H1 (cell line): Measurements from ENCODE around the gene DDX42.

Experiments
- ATF3 ChIP-seq: IDR thresholded peaks from 2 replicates; pipeline ENCODE4 v1.6.1; 2011; ENCODE audit warnings: low read depth, mild to moderate bottlenecking, low read length; ENCODE audit not compliant: insufficient read depth
- CEBPB ChIP-seq: IDR thresholded peaks from 2 replicates; pipeline ENCODE4 v1.6.1; 2012; ENCODE audit warnings: low read depth, low read length
- EZH2 ChIP-seq: fragments of 200-600 bp; sonication (generic); IDR thresholded peaks from 2 replicates; pipeline ENCODE4 v1.7.1; 2012; ENCODE audit warnings: low read depth, mild to moderate bottlenecking, moderate library complexity, low read length, inconsistent platforms; ENCODE audit not compliant: severe bottlenecking
- POLR2A ChIP-seq, 2 experiments: IDR thresholded peaks; 1 replicate in 1 of 2; 2 replicates in 1 of 2; pipeline ENCODE4 v1.6.1; 2011; ENCODE audit warnings: low read depth in 2 of 2, low read length in 2 of 2, mild to moderate bottlenecking in 2 of 2; ENCODE audit errors: control extremely low read depth in 1 of 2
- POLR2AphosphoS5 ChIP-seq: IDR thresholded peaks from 2 replicates; pipeline ENCODE4 v1.6.1; 2011; ENCODE audit warnings: low read depth, low read length
- RFX5 ChIP-seq: IDR thresholded peaks from 2 replicates; pipeline ENCODE4 v1.6.1; 2011; ENCODE audit warnings: low read depth, low read length, improper control_type of control experiment, borderline replicate concordance
- SIX5 ChIP-seq: IDR thresholded peaks from 2 replicates; pipeline ENCODE4 v1.6.1; 2011; ENCODE audit warnings: mild to moderate bottlenecking, low read depth, low read length
- SP4 ChIP-seq: IDR thresholded peaks from 2 replicates; pipeline ENCODE4 v1.6.1; 2012; ENCODE audit warnings: low read length, inconsistent platforms
- SUZ12 ChIP-seq: fragments of 200-600 bp; sonication (generic); IDR thresholded peaks from 2 replicates; pipeline ENCODE4 v1.6.1; 2012; ENCODE audit warnings: mild to moderate bottlenecking, inconsistent platforms, low read length, moderate library complexity, mixed read lengths
- TF ChIP-seq, protein P1 (sequence below), 3 experiments: IDR thresholded peaks; 1 replicate in 2 of 3; 2 replicates in 1 of 3; pipeline versions ENCODE4 v1.5.1 to v1.6.1; 2011; ENCODE audit warnings: low read length in 3 of 3, mild to moderate bottlenecking in 3 of 3, inconsistent platforms in 2 of 3, low read depth in 1 of 3, moderate library complexity in 1 of 3; ENCODE audit not compliant: insufficient read depth in 1 of 3; ENCODE audit errors: control extremely low read depth in 1 of 3

- TF ChIP-seq, protein P1, sequence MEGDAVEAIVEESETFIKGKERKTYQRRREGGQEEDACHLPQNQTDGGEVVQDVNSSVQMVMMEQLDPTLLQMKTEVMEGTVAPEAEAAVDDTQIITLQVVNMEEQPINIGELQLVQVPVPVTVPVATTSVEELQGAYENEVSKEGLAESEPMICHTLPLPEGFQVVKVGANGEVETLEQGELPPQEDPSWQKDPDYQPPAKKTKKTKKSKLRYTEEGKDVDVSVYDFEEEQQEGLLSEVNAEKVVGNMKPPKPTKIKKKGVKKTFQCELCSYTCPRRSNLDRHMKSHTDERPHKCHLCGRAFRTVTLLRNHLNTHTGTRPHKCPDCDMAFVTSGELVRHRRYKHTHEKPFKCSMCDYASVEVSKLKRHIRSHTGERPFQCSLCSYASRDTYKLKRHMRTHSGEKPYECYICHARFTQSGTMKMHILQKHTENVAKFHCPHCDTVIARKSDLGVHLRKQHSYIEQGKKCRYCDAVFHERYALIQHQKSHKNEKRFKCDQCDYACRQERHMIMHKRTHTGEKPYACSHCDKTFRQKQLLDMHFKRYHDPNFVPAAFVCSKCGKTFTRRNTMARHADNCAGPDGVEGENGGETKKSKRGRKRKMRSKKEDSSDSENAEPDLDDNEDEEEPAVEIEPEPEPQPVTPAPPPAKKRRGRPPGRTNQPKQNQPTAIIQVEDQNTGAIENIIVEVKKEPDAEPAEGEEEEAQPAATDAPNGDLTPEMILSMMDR (IDR thresholded peaks at IDR 0.05; ENCODE audit: control extremely low read depth in 1 of 3, insufficient read depth in 1 of 3, low read depth in 1 of 3, low read length in 3 of 3): no peak
- TF ChIP-seq POLR2AphosphoS5 (no peak), SUZ12 (no peak), ATF3 (no peak), SP4 (no peak), POLR2A (IDR thresholded peaks at IDR 0.05; ENCODE audit: control extremely low read depth in 1 of 2, low read depth in 2 of 2, low read length in 2 of 2) (no peak), EZH2 (no peak), SIX5 (no peak), CEBPB (no peak), RFX5 (no peak)
Measured at GRCh38 chr17:63764716-63765115, 9.3 kb upstream of the DDX42 start.
